GM12864 (cell line): ENCODE results near the gene C2orf72.
"Not testable (repeated sequence)": the region's sequence is repeated elsewhere in the genome, so short reads cannot be mapped to it uniquely, and the experiment has no call there.

Experiments
- DNase-seq: peaks from one replicate; pipeline ENCODE4 v3.0.0-alpha.2; 2011; ENCODE audit warnings: low read depth
- H3K4me3 ChIP-seq: 2 replicates; pipeline ENCODE4 v1.5.1; 2011; ENCODE audit warnings: mild to moderate bottlenecking, low read depth, low read length, control low read depth
- CTCF ChIP-seq: IDR thresholded peaks from 2 replicates; pipeline ENCODE4 v1.5.1; 2011; ENCODE audit warnings: low read depth, mild to moderate bottlenecking, moderate library complexity, low read length, control low read depth, inconsistent platforms; ENCODE audit errors: missing control alignments

The C2orf72 gene

GRCh38 chr2:230998882-230999281 lies 38.4 kb upstream of the C2orf72 start:
- no peak for TF ChIP-seq CTCF
- DNase-seq, result no peak
- H3K4me3 ChIP-seq, result no peak overlapping the region

- no peak for DNase-seq
- no peak overlapping the region for H3K4me3 ChIP-seq
These were observed 37.8 kb upstream of the C2orf72 start for GRCh38 chr2:230999477-230999876.

GRCh38 chr2:231000211-231000904 lies 37.0 kb upstream of the C2orf72 start:
- DNase-seq, result no peak
- H3K4me3 ChIP-seq, result no peak overlapping the region
- TF ChIP-seq CTCF, result no peak

More at GRCh38 chr2:230999477-230999876, 37.8 kb upstream of the C2orf72 start:
- TF ChIP-seq CTCF, result no peak

GRCh38 chr2:231001036-231001435 lies 36.3 kb upstream of the C2orf72 start:
- H3K4me3 ChIP-seq, result no peak overlapping the region
- no peak for DNase-seq
- no peak for TF ChIP-seq CTCF

- H3K4me3 ChIP-seq, result no peak overlapping the region
- TF ChIP-seq CTCF, result no peak
- no peak for DNase-seq
These were observed 35.4 kb upstream of the C2orf72 start for GRCh38 chr2:231001921-231002320.

GRCh38 chr2:231002641-231003040 lies 34.7 kb upstream of the C2orf72 start:
- TF ChIP-seq CTCF, result no peak
- no peak overlapping the region for H3K4me3 ChIP-seq

GRCh38 chr2:231003186-231003585 lies 34.1 kb upstream of the C2orf72 start:
- H3K4me3 ChIP-seq, result no peak overlapping the region
- DNase-seq, result no peak
- TF ChIP-seq CTCF, result no peak

More at GRCh38 chr2:231002641-231003040, 34.7 kb upstream of the C2orf72 start:
- no peak for DNase-seq

GRCh38 chr2:231004930-231005329 lies 32.4 kb upstream of the C2orf72 start:
- DNase-seq, H3K4me3 ChIP-seq: not testable (repeated sequence)
